Skeletal muscle cell (primary cell): ENCODE results near the gene NECTIN3.

Experiments used
- DNase-seq: peaks from one replicate; pipeline ENCODE4 v3.0.0-alpha.2; 2010; ENCODE audit warnings: low read depth
- H3K4me3 ChIP-seq: 2 replicates; pipeline ENCODE4 v1.5.1; 2011; ENCODE audit warnings: low read depth, mild to moderate bottlenecking, control low read depth, low read length, moderate library complexity

The NECTIN3 gene

DNA sequence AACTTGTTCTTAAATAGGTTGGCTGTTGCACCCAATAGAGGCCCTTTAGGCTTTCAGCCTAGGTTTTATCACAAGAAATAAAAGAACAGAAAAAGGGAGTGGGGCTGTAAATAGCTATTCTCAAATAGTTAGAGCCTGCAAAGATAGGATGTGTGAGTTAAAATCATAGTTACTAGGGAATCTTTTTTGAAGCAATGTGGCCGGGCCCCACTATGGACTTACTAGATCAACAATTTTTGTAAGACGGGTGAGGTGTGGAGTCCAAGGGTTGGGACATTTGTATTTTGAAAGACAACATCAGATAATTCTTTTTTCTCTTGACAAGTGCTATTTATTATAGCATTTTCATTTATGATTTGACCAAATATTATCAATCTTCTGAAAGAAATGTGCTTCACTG, 5.8 kb downstream of the NECTIN3 start:
- no peak for DNase-seq
- no peak overlapping the region for H3K4me3 ChIP-seq

DNA sequence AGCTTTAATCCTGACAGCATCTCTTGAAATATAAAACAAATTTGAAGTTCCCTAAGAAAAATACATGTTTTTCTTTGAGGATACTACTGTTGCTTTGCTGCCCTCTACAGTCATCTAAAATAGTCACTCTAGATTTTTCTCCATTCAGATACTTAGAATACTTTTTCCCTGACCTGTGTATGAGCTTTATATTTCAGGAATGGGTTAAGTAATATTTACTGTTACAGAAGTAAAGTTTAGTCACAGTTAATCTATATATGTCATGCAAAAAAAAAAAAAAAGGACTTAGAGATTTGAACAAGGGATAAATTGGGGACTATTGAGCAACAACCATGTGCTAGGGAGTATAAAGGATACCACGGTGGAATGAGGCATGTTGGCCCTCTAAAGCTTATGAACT, 8.8 kb downstream of the NECTIN3 start:
- H3K4me3 ChIP-seq, result no peak overlapping the region
- no peak for DNase-seq

DNA sequence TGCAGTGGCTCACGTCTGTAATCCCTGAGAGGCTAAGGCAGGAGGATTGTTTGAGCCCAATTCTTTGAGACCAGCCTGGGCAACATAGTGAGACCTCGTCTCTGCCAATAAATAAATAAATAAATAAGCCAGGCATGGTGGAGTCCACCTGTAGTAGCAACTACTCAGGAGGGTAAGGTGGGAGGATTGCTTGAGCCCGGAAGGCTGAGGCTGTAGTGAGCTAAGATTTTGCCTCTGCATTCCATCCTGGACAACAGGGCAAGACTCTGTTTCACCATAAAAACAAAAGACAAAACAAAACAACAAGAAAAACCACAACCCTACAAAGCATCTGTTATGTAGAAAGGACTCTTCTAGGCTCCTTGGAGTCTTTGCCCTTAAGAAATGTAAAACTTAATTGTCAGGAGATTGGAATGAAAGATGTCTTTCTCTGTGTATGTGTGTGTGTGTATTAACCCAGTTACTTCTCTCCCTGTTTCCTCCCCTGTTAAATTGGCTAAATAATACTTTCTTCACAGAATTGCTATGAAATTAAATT, 9.5 kb downstream of the NECTIN3 start:
- no peak overlapping the region for H3K4me3 ChIP-seq
- no peak for DNase-seq

DNA sequence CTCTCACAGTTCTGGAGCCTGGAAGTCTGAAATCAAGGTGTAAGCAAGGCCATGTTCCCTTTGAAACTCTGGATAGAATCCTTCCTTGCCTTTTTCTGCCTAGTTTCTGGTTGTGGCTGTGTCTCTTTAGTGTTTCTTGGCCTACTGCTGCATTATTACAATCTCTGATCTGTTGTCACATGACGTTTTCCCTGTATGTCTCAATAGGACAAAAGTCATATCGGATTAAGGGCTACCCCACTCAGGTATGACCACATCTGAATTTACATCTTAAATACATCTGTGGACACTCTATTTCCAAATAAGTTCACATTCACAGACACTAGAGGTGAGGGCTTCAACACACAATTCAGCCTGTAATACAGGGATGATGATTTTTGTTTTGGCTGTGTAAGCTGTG, 13.3 kb downstream of the NECTIN3 start:
- H3K4me3 ChIP-seq, result no peak overlapping the region
- no peak for DNase-seq

DNA sequence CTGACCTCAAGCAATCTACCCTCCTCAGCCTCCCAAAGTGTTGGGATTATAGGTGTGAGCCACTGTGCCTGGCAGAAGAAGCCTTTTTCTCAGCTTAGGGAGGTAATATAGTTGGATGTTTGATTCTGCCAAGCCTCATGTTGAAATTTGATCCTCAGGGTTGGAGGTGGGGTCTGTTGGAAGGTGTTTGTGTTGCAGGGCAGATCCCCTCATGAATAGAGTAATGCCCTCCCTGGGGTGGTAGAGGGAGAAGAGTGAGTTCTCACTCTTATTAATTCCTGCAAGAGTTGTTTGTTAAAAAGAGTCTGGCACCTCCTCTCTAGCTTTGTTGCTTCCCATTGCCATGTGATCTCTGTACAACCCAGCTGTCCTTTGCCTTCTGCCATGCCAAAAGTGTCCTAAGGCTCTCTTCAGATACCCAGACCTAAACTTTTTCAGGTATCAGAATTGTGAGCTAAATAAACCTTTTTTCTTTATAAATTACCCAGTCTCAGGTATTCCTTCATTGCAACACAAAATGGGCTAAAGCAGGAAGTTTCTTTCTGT, 16.4 kb downstream of the NECTIN3 start:
- H3K4me3 ChIP-seq, result no peak overlapping the region
- DNase-seq, result no peak

DNA sequence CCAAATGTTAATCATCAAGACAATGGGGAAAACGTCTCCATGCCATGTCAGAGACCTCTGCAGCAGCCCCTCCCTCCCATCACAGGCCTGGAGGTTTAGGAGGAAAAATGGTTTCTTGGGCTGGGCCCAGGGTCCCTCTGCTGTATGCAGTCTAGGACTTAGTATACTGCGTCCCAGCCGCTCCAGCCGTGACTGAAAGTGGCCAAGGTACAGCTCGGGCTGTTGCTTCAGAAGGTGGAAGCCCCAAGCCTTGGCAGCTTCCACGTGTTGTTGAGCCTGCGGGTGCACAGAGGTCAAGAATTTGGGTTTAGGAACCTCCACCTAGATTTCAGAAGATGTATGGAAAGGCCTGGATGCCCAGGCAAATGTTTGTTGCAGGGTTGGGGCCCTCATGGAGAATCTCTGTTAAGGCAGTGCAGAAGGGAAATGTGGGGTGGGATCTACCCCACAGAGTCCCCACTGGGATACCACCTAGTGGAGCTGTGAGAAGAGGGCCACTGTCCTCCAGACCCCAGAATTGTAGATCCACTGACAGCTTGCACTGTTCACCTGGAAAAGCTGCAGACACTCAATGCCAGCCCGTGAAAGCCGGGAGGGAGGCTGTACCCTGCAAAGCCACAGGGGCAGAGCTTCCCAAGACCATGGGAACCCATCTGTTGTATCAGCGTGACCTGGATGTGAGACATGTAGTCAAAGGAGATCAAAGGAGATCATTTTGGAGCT, 25.0 kb downstream of the NECTIN3 start:
- no peak overlapping the region for H3K4me3 ChIP-seq
- DNase-seq, result no peak

DNA sequence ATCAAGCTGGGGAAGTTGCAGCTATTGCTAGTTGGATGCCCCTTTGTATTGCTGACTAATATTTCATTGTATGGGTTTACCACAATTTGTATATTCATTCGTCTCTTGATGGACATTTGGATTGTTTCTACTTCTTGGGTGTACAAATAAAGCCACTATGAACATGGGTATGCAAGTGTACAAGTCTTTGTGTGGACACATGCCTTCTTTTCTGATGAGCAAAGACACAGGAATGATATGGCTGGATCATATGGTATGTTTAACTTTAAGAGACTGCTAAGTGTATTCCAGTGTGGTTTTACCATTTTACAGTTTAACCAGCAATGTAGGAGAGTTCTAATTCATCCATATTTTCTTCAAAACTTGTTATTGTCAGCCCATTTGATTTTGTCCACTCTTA, 32.2 kb downstream of the NECTIN3 start:
- peak; percentile 17 for DNase-seq
- no peak overlapping the region for H3K4me3 ChIP-seq

DNA sequence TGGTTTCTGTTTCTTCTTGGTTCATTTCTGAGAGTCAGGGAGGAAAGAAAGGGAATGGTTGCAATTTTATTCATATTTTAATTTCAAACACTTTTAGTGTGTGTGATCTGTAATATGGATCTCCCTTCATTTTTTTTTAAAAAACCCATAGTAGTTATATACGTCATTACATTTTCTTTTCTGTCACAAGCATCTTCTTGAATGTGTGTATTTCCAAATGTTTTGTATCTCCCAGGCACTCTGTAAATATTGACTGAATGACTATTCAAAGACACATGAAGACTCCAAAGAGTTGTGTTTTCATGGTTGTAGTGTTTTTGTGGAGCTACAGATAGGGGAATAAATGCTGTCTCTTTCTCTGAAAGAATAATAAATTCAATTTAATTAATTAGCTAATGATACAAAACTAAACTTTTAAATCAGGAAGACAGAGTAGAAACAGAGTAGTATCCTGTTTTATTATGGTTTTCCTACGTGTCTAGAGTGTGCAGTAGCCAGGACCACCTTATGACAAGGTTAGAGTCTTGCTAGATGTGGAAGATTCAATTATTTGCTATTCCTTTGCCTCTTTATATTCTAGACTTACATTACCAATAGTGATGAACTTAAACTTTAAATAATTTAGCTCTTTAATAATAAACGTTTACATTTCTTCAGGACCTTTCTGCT, 35.5 kb downstream of the NECTIN3 start:
- DNase-seq, result no peak
- H3K4me3 ChIP-seq, result no peak overlapping the region

DNA sequence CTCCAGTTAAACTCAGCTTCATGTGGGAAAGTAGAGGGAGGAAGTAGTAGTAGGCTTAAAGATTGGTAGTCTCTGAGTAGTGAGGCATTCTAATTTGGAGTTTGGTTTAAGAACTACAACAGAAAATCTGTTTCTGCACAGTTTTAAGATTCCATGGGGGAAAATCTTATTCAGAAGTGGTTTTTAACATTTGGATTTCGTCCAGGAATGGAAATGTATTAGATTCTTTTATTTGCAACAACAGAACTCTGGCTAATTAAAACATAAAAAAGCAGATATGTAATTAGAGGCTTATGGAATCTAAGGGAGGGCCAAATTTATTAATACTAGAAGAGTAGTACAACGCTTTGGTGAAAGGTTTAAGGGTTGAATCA, 36.0 kb downstream of the NECTIN3 start:
- DNase-seq, result no peak
- H3K4me3 ChIP-seq, result no peak overlapping the region

DNA sequence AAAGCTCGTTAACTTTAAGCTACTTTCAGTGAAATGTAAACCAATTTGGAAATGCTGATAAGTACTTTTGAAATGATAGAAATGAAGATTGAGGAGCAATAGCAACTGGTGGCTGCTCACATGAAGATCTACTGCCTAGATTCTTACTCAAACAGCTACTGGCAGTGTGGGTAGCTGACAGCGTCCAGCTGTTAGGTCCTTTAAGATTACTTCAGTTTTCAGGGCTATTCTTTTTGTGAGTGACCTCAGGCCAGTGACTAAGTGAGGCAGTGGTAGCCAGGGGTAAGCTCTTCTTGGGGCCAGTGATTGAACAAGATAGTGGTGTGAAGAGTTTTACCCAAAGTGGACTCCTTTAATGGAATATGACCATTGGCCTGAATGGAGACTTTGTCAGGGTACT, 41.3 kb downstream of the NECTIN3 start:
- H3K4me3 ChIP-seq, result no peak overlapping the region
- no peak for DNase-seq

DNA sequence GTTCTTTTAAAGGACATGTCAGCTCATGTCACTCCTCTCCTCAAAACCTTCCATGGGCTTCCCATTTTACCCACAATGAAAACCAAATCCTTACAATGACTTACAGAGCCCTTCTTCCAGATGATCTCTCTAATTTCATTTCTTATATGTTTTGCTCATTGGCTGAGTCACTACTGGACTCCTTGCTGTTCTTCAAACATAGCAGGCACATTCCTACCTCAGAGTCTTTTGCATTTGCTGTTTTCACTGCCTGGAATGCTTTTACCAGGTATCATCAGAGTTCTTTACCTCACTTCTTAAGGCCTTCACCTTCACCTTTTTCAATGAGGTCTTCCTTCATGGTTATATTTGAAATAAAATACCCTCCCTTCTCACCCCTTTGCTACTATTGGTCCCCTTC, 57.3 kb downstream of the NECTIN3 start:
- no peak for DNase-seq
- no peak overlapping the region for H3K4me3 ChIP-seq

DNA sequence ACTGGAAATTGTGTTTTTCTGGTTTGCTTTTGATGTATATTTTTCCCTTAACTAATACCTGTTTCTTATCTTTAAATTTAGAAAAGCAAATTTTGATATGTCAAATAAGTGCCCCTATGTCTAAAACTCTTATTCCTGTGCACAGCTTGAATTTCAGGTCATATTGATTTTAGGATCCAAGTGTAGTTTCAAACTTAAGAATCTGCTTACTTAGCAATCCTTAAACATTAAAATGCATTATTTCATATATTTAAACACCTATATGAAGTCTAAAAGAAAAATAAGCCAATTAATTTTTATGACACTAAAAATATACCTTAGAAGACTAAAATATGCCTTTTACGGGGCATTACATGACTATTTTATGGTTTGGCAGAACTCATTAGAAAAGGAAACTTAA, 59.2 kb downstream of the NECTIN3 start:
- H3K4me3 ChIP-seq, result no peak overlapping the region
- no peak for DNase-seq

DNA sequence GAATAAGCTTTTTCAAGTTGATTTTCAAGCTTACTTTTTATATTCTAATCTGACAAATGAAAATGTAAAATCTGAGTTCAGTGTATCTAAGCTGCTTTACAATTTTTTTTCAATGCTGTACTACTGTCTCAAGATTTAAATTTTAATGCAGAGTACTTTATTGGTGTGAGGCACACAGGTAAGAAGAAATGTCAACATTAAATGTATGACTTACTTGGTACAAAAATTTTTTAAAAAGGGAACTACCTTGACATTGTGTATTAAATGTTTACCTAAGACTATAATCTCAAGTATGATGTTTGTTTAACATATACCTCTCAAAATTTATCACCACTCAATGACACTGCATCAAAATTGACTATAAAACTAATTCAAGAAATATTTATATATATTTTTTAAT, 62.7 kb downstream of the NECTIN3 start:
- H3K4me3 ChIP-seq, result no peak overlapping the region
- DNase-seq, result no peak

DNA sequence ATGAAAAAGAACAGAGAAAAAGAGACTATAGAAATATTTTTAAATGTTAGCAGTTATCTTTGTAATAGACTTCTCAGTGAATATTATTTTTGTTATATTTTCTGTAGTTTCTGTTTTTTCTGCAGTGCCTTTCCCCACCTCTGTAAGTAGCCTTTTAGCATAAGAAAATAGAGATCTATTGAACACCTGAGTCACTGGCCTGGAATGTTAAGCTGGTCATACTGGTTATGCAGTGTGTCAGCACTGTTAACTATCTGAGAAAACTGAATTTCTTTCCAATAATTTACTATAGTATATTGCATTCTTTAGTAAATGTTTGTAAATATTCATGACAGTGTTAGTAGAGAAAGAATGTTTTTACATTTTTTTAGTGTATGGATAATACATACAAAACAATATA, 79.8 kb downstream of the NECTIN3 start:
- H3K4me3 ChIP-seq, result no peak overlapping the region
- DNase-seq, result peak; percentile 26

DNA sequence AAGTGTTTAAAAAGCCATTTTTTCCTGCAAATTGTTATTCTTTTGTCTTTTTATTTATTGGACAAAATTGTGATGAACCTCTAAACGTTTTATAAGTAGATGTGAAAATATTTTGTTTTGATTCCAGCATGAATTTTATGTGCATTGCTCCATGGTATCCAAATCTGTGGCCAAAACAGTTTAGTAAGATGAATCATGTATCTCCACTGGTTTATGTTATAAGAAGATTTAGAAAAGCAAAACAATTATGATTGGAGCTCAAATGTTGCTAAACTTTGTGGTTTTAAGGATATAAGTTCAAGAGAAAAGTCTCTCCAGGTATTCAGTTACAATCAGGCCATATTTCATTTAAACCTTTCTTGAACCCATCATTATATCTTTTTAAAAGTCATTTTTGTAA, 80.9 kb downstream of the NECTIN3 start:
- peak; percentile 19 for DNase-seq
- no peak overlapping the region for H3K4me3 ChIP-seq

DNA sequence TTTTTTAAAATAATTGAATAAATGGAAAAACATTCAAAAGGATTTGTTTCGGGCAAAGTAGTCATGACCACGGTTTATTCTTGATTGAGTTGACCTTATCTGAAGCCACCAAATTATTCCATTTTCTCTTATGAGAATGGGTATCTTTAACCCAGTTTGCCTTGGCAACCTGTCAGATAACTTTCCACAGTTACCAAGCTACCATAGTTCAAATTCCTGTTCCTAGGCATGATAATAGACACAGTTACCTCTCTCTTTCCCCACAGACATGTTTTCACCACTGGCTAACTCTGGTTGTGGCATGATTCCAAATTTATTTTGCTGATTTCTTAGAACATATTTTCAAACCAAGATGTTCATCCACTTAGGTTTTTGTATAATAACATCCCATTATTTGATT, 84.9 kb downstream of the NECTIN3 start:
- H3K4me3 ChIP-seq, result no peak overlapping the region
- no peak for DNase-seq

DNA sequence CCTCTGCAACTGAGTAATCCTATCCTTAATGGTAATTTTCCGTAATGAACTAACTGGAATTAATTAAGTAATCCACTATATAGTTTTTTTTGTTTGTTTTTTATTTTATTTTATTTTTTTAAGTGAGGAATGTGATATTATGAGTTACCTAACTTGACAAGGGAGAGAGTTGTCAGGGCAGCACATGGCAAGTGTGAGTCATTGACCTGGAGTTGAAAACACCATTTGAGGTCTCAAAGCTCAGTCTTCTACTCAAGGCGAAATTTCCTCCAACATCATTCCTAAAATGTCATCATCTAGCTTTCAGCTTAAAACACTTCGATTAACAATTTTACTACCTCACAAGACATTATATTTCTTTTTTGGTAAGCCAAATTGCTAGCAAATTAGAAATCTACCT, 87.8 kb downstream of the NECTIN3 start:
- no peak for DNase-seq
- no peak overlapping the region for H3K4me3 ChIP-seq

DNA sequence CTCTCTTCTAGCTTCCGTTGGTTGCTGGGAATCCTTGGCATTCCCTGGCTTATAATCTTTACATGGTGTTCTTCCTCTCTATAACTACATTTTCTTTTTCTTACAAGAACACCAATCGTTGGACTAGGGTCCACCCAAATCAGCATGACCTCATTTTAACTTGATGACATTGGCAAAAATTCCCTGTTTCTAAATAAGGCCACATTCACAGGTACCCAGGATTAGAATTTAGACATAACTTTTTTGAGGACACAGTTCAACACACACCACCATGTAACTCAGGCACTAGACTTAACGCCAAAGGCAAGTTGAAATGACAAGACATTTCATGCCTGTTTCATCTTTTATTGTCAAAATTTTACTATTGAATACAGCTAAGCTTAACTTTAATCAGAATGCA, 93.0 kb downstream of the NECTIN3 start:
- H3K4me3 ChIP-seq, result no peak overlapping the region
- DNase-seq, result no peak

DNA sequence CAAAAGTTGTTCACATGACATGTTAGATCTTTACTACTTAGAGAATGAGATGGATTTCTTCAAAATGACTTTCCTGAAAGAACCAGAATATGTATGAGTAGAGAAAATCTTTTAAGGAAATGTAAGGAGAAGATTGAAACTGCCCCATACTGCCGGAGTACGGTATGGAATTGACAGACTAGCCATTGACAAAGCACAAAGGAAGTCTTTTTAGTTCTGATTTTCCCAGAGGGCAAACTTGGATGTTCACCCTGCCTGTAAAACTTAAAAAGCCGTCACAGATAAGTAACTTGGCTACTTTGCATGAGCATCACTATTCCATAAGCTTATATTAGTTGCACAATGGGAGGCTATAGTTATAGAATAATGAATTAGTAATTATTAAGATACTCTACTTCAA, 93.8 kb downstream of the NECTIN3 start:
- DNase-seq, result no peak
- H3K4me3 ChIP-seq, result no peak overlapping the region

DNA sequence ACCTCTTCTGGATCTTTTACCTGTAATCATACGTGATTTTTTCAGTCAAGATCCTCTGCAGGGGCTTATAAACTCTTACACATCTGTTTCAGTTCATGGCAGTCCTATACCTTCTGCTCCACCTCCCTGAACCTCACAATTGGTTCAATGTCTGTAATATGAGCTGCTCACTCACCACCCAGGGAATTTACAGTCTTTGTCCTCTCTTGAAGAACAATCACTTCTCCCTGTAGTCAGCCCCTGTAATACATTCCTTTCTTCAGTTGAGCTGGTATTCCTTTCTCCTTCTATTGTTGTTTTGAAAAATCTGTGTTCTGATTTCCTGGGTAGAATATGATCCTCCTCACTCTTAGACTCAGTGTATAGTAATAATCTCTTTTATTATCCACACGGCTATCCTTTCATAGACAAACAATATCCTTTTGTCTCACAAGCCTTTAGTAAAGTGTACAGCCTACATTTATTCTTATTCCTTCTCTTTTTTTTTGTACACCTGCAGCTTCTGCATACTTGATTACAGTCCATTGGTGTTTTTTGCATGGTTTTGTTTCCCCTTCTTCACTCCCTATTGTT, 101.8 kb downstream of the NECTIN3 start:
- peak; percentile 37 for DNase-seq
- H3K4me3 ChIP-seq, result no peak overlapping the region

DNA sequence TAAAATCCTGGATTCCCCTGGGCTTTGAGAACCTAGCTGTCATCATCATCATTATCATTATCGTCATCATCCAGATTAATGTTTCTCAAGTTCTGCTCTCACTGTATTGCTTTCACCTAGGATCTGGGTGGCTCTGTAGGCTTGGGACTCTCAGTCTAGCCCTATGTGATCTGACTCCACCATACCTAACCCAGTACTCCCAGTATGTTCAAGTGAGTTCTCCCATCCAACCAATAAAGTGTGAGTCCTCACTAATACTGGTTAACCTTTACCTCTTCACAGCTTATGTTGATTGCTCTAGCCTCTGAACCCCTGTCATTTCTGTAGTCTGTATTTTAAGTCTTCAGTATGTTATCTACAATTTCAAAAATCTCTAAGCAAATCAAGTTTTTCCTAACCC, 102.3 kb downstream of the NECTIN3 start:
- H3K4me3 ChIP-seq, result no peak overlapping the region
- no peak for DNase-seq
